Ectodermal cell (in vitro differentiated cells): Measurements from ENCODE around the gene PTPRR.

ENCODE experiments used
- H3K27ac ChIP-seq: 2 replicates; pipeline ENCODE4 v1.7.0; 2013; ENCODE audit warnings: mild to moderate bottlenecking, low read depth, low read length; ENCODE audit not compliant: insufficient read depth, poor library complexity, severe bottlenecking
- H3K27me3 ChIP-seq: 2 replicates; pipeline ENCODE4 v1.7.0; 2013; ENCODE audit warnings: mild to moderate bottlenecking, low read length; ENCODE audit not compliant: insufficient read depth, control insufficient read depth, poor library complexity, severe bottlenecking
- H3K36me3 ChIP-seq: one replicate; pipeline ENCODE4 v1.7.0; 2013; ENCODE audit warnings: low read length; ENCODE audit not compliant: control insufficient read depth, insufficient read depth
- H3K4me1 ChIP-seq: one replicate; pipeline ENCODE4 v1.7.0; 2013; ENCODE audit warnings: low read length; ENCODE audit not compliant: control insufficient read depth, insufficient read depth
- H3K4me3 ChIP-seq: 2 replicates; pipeline ENCODE4 v1.7.0; 2013; ENCODE audit warnings: low read depth, low read length, control low read depth; ENCODE audit not compliant: insufficient read depth
- H3K9me3 ChIP-seq: 2 replicates; pipeline ENCODE4 v1.7.0; 2013; ENCODE audit warnings: mild to moderate bottlenecking, low read length, moderate library complexity; ENCODE audit not compliant: control insufficient read depth
- WGBS, 2 experiments: methylation state at CpG; one replicate each; pipeline ENCODE4 v1.1.7; 2013; ENCODE audit warnings: missing lambda C conversion rate in 2 of 2; 5-methylcytosine and 5-hydroxymethylcytosine counted together

PTPRR gene

GRCh38 chr12:70660620-70661219, 259.8 kb downstream of the PTPRR start:
- Histone ChIP-seq H3K27ac (no peak overlapping the region), H3K36me3 (no peaks in the 10 kb centered on the region), H3K27me3 (no peaks in the 10 kb centered on the region), H3K4me3 (no peak overlapping the region), H3K4me1 (peaks cover 8% of the 10 kb centered on the region), H3K9me3 (no peaks in the 10 kb centered on the region)
- 97 to 99% methylated on average over 5 of the region's 5 CpGs for WGBS, 2 experiments

GRCh38 chr12:70660002-70660604, 260.4 kb downstream of the PTPRR start:
- peaks cover 8% of the 10 kb centered on the region for H3K4me1 ChIP-seq
- WGBS, 2 experiments = 75 to 92% methylated on average over 4 to 5 of the region's 5 CpGs
- no peak overlapping the region for H3K4me3 ChIP-seq
- no peaks in the 10 kb centered on the region for H3K9me3 ChIP-seq
- no peak overlapping the region for H3K27ac ChIP-seq
- no peaks in the 10 kb centered on the region for H3K36me3 ChIP-seq
- no peaks in the 10 kb centered on the region for H3K27me3 ChIP-seq

GRCh38 chr12:70659077-70659606, 261.4 kb downstream of the PTPRR start:
- Histone ChIP-seq H3K27me3 (no peaks in the 10 kb centered on the region), H3K4me3 (no peak overlapping the region), H3K27ac (no peak overlapping the region), H3K36me3 (no peaks in the 10 kb centered on the region), H3K9me3 (no peaks in the 10 kb centered on the region), H3K4me1 (peaks cover 1% of the 10 kb centered on the region)
- 93 to 95% methylated on average over 6 of the region's 6 CpGs for WGBS, 2 experiments

GRCh38 chr12:70657616-70658286, 262.8 kb downstream of the PTPRR start:
- Histone ChIP-seq H3K4me1 (no peaks in the 10 kb centered on the region), H3K36me3 (no peaks in the 10 kb centered on the region), H3K27ac (no peak overlapping the region), H3K27me3 (no peaks in the 10 kb centered on the region), H3K4me3 (no peak overlapping the region), H3K9me3 (no peaks in the 10 kb centered on the region)
- WGBS, 2 experiments = 87 to 90% methylated on average over 4 of the region's 4 CpGs

GRCh38 chr12:70652451-70652850, 268.1 kb downstream of the PTPRR start:
- Histone ChIP-seq H3K27me3 (no peaks in the 10 kb centered on the region), H3K27ac (no peak overlapping the region), H3K4me1 (no peaks in the 10 kb centered on the region), H3K9me3 (no peaks in the 10 kb centered on the region), H3K4me3 (no peak overlapping the region), H3K36me3 (no peaks in the 10 kb centered on the region)
- WGBS, 2 experiments = 86 to 92% methylated on average over 1 of the region's 1 CpG

GRCh38 chr12:70648831-70649230, 271.7 kb downstream of the PTPRR start:
- Histone ChIP-seq H3K27ac (no peak overlapping the region), H3K36me3 (no peaks in the 10 kb centered on the region), H3K4me3 (no peak overlapping the region), H3K27me3 (no peaks in the 10 kb centered on the region), H3K4me1 (no peaks in the 10 kb centered on the region), H3K9me3 (no peaks in the 10 kb centered on the region)
- 100% methylated on average over 1 of the region's 2 CpGs; no CpG with 5 or more reads in 1 of the 2 experiments for WGBS, 2 experiments

- WGBS, 2 experiments = 95 to 96% methylated on average over 2 of the region's 2 CpGs
- Histone ChIP-seq H3K27ac (no peak overlapping the region), H3K4me1 (no peaks in the 10 kb centered on the region), H3K27me3 (no peaks in the 10 kb centered on the region), H3K36me3 (no peaks in the 10 kb centered on the region), H3K9me3 (no peaks in the 10 kb centered on the region), H3K4me3 (no peak overlapping the region)
Observed at GRCh38 chr12:70648191-70648590, 272.3 kb downstream of the PTPRR start.

- H3K27ac ChIP-seq = no peak overlapping the region
Observed at GRCh38 chr12:70646850-70647249, 273.7 kb downstream of the PTPRR start.

GRCh38 chr12:70645494-70646317, 274.8 kb downstream of the PTPRR start:
- H3K9me3 ChIP-seq = no peaks in the 10 kb centered on the region
- no peak overlapping the region for H3K4me3 ChIP-seq
- H3K27ac ChIP-seq = no peak overlapping the region
- no peaks in the 10 kb centered on the region for H3K4me1 ChIP-seq
- H3K27me3 ChIP-seq = no peaks in the 10 kb centered on the region
- 39 to 50% methylated on average over 10 of the region's 10 CpGs for WGBS, 2 experiments
- H3K36me3 ChIP-seq = no peaks in the 10 kb centered on the region

More at GRCh38 chr12:70646850-70647249, 273.7 kb downstream of the PTPRR start:
- no peaks in the 10 kb centered on the region for H3K36me3 ChIP-seq
- H3K4me3 ChIP-seq = no peak overlapping the region
- no peaks in the 10 kb centered on the region for H3K9me3 ChIP-seq
- no peaks in the 10 kb centered on the region for H3K4me1 ChIP-seq
- no peaks in the 10 kb centered on the region for H3K27me3 ChIP-seq
- WGBS, 2 experiments = 80 to 93% methylated on average over 1 of the region's 1 CpG

- Histone ChIP-seq H3K9me3 (no peaks in the 10 kb centered on the region), H3K27me3 (no peaks in the 10 kb centered on the region), H3K27ac (no peak overlapping the region), H3K36me3 (no peaks in the 10 kb centered on the region), H3K4me3 (no peak overlapping the region), H3K4me1 (no peaks in the 10 kb centered on the region)
- 85 to 95% methylated on average over 2 of the region's 2 CpGs for WGBS, 2 experiments
Observed at GRCh38 chr12:70644861-70645260, 275.7 kb downstream of the PTPRR start.
